GM10266 (cell line): ENCODE data around the gene AIG1.

Source experiments
- DNase-seq: peaks from one replicate; pipeline ENCODE4 v3.0.0; 2012; ENCODE audit errors: extremely low spot score
- TF ChIP-seq, protein P1 (sequence below): IDR thresholded peaks from 2 replicates; pipeline ENCODE4 v1.5.1; 2012; ENCODE audit warnings: mild to moderate bottlenecking, low read depth; ENCODE audit not compliant: control insufficient read depth, insufficient read depth; ENCODE audit errors: missing control alignments

The AIG1 gene

DNA sequence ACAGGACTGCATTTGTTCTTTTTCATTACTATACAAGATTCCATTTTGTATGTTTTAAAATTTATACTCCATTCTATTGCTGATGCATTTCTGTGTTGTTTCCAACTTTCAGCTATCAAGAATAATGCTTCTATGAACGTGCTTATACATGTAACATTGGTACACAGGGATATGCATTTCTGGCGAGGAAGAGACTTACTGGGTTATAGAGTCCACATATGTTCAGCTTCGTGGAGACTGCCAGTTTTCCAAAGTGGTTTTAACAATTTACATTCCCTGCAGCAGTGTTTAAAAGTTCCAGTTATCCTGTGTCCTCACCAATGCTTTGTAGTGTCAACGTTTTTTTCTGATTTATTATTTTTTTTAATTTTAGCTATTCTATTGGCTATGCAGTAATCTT lies 48.5 kb downstream of the AIG1 start:
- TF ChIP-seq, protein P1, sequence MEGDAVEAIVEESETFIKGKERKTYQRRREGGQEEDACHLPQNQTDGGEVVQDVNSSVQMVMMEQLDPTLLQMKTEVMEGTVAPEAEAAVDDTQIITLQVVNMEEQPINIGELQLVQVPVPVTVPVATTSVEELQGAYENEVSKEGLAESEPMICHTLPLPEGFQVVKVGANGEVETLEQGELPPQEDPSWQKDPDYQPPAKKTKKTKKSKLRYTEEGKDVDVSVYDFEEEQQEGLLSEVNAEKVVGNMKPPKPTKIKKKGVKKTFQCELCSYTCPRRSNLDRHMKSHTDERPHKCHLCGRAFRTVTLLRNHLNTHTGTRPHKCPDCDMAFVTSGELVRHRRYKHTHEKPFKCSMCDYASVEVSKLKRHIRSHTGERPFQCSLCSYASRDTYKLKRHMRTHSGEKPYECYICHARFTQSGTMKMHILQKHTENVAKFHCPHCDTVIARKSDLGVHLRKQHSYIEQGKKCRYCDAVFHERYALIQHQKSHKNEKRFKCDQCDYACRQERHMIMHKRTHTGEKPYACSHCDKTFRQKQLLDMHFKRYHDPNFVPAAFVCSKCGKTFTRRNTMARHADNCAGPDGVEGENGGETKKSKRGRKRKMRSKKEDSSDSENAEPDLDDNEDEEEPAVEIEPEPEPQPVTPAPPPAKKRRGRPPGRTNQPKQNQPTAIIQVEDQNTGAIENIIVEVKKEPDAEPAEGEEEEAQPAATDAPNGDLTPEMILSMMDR, result no peak
- no peak for DNase-seq

DNA sequence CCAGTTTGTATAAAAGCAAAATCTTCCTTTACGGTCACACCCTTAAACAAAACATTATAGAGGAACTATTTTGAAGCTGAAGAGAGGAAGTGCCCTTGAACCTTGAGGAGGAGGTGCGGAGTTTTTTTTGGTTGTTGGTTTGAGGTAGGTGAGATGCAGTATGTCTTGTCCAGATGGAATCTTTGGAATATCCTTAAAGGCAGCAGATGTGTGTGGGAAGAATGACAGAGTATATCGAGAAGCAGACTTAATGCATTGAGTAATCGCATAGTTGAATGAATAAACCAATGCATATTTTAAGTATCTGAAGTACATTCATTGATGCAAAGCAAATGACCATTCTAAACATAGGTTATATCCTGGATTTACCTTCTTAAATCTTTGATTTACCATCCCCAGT lies 49.9 kb downstream of the AIG1 start:
- no peak for DNase-seq
- TF ChIP-seq, protein P1, result no peak

DNA sequence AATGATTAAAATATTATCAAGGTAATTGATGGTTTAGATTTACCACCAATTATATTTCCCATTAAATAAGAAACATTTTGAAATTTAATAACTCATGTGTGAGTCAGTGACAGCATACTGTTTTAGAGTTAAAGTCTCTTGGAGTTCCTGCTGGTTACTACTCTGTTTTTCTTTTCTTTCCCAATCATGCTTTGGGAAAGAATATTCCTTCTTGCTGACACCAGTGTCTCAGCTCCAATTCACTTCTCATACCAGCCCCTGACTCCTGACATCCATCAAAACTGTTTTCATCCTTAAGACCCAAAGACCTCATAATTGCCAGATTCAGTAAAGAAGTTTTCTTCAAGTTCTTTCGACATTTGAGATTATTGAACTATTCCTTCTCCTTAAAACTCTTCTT lies 50.3 kb downstream of the AIG1 start:
- TF ChIP-seq, protein P1, result no peak
- no peak for DNase-seq

DNA sequence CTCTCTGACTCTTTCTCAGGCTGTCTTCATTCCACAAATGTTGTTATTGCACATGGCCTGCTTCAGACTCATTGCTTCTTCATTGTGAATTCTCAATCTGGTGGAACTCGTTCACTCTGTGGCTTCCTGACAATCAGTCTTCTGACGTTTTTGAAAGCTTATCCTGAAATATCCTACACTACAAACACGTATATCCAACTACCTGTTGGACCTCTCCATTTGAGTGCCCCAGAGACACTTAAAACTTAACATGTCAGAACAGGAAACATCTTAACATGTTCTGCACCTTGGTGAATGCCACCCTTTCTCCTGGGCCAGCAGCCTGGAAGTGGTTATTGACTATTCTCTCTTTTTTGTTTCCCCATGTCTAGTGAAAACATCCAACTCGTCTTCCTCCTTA lies 50.8 kb downstream of the AIG1 start:
- TF ChIP-seq, protein P1, result no peak
- DNase-seq, result no peak

DNA sequence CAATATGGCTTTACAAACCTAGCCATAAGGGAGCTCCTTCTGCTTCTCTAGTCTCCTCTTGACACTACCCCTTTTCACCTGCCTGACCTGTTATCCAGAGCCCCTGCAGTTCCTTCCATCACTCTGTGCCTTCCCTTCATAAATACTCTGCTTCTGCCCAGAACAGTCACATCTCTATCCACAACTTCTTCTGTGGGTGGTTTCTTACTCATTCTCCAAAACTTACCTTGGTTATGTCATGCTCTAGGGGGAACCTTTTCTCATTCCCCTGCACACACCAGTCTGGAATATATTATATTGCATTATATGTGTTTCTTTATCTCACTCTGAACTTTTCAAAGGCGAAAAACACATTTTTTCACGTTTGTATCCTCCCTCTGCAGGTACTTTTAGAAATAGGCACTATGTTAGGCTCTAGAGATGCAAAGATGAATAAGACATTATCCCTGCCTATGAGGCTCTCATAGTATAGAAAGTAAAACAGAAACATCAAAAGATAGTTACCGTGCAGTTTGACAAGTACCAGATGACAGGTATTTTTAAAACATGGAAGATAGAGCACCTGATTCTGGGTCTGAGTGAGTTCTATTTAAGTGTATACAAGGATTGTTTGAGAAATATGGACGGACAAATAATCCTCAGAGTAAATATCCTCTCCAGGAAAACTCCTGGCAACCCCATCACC lies 51.5 kb downstream of the AIG1 start:
- DNase-seq, result no peak
- TF ChIP-seq, protein P1, result no peak

DNA sequence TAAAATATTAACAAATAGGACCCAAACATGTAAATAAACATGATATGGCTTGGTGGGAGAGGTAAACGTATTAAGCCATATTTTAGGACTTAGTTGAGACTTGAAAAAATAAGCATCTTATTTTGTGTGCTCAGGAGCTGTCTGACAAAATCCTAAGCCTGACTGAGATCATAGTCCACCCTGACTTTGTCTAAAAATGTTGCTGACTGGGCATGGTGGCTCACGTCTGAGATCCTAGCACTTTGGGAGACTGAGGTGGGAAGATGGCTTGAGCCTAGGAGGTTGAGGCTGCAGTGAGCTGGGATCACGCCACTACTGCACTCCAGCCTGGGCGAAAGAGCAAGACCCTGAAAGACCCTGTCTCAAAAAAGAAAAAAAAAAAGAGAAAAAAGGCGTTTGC lies 52.1 kb downstream of the AIG1 start:
- TF ChIP-seq, protein P1, result no peak
- DNase-seq, result no peak

DNA sequence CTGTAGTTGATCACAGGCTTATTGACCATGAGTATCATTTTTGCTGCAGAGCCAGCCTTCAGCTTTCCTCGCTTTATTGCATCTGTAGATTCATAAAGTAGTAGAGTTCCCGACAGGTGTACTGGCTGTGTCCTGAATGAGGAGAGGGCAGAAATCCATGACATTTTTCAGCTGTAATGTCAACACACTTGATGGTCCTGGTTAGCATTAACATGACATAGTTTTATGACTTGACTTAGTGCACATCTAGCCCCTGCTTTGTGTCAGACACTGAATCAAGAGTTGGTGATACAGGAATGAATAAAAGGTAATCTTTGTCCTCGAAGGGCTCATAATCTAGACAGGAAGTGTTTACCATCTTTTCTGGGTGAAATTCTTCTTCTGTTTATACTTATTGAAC lies 55.0 kb downstream of the AIG1 start:
- no peak for DNase-seq
- TF ChIP-seq, protein P1, result no peak
